C4-2B (cell line): ENCODE data around the gene SOBP.

Experiments
- H3K27ac ChIP-seq: fragments of 450-650 bp; 2 replicates; pipeline ENCODE4 v1.5.1; 2017
- CTCF ChIP-seq: fragments of 450-650 bp; conservative IDR thresholded peaks from 2 replicates; pipeline ENCODE4 v1.5.1; 2017; ENCODE audit warnings: mild to moderate bottlenecking
- ZFX ChIP-seq: fragments of 450-650 bp; IDR thresholded peaks from 2 replicates; pipeline ENCODE4 v1.6.1; 2017

The SOBP gene

GRCh38 chr6:107648983-107649382, 159.1 kb downstream of the SOBP start:
- H3K27ac ChIP-seq, result no peak overlapping the region
- TF ChIP-seq ZFX, result no peak
- TF ChIP-seq CTCF, result no peak

GRCh38 chr6:107652526-107653182, 162.7 kb downstream of the SOBP start:
- H3K27ac ChIP-seq, result no peak overlapping the region
- no peak for TF ChIP-seq CTCF
- TF ChIP-seq ZFX, result no peak

- no peak for TF ChIP-seq ZFX
- TF ChIP-seq CTCF, result no peak
- no peak overlapping the region for H3K27ac ChIP-seq
These were observed 163.3 kb downstream of the SOBP start for GRCh38 chr6:107653183-107653580.

- TF ChIP-seq ZFX (no peak), CTCF (no peak)
- H3K27ac ChIP-seq, result no peak overlapping the region
These were observed 164.0 kb downstream of the SOBP start for GRCh38 chr6:107653861-107654394.

- H3K27ac ChIP-seq, result no peak overlapping the region
- TF ChIP-seq CTCF, result no peak
These were observed 164.8 kb downstream of the SOBP start for GRCh38 chr6:107654764-107655163.

- no peak for TF ChIP-seq ZFX
- TF ChIP-seq CTCF, result peak; percentile 36
- no peak overlapping the region for H3K27ac ChIP-seq
These were observed 165.3 kb downstream of the SOBP start for GRCh38 chr6:107655245-107655644.

- no peak overlapping the region for H3K27ac ChIP-seq
- no peak for TF ChIP-seq ZFX
- no peak for TF ChIP-seq CTCF
These were observed 165.9 kb downstream of the SOBP start for GRCh38 chr6:107655864-107656263.
